ENCODE data around the gene NCKAP5.
"Not testable (repeated sequence)": the region's sequence is repeated elsewhere in the genome, so short reads cannot be mapped to it uniquely, and the experiment has no call there.

NCKAP5 gene

DNA sequence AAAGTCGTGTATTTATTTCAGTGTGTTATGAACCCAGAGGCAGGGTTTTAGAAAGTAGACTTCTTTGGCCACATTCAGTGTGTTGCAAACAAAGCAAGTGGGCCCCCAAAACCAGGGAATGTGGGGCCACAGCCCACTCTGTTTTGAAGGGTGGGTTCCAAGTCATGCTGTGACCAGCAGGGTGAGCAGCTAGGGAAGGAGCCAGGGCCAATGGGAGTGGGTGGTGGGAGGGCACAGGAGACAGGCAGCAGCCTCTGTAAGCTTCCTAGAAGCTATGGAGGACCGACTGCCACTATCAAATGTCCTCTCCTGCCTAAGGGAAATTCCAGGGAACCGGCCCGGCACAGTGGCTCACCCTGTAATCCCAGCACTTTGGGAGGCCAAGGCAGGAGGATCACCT lies 847.9 kb downstream of the NCKAP5 start:
- no peak for DNase-seq (ENCODE audit: low read depth, low spot score)

DNA sequence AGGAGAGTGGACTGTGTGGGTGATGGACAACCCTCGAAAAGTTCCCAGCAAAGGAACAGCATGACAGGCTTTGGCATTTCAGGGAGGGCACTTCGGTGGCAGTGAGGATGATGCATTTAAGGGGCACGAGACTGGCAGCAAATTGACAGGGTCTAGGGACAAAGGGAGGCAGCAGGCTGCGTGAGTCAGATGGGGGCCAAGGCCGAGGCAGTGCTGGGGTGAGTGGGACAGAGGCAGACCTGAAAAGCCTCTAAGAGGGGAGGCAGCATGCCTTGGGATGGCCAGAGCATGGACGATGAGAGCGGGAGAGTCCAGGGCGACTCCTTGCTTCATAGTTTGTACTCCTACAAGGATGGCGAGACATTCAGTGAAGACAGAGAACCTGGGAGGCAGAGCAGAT lies 848.8 kb downstream of the NCKAP5 start:
- no peak for DNase-seq (ENCODE audit: low read depth, low spot score)

DNA sequence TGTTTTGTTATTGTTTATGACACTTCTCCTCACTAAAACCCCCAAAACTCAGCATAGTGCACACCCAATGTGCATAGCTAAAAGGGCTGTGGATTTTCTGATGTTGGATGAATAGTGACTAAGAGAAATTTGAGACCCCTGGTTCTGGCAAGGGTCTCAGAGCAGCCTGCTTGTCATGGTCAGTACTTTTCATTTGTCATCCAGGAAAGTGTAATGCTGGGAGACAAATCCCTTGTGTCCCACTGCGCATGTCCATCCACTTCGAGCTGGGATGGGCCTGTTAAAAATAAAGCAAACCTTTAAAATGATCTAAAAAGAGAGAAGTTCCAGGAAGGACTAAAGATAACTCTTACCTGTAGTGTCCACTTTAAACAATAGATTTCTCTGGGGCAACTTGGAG lies 851.3 kb downstream of the NCKAP5 start:
- DNase-seq (ENCODE audit: low read depth, low spot score): no peak

DNA sequence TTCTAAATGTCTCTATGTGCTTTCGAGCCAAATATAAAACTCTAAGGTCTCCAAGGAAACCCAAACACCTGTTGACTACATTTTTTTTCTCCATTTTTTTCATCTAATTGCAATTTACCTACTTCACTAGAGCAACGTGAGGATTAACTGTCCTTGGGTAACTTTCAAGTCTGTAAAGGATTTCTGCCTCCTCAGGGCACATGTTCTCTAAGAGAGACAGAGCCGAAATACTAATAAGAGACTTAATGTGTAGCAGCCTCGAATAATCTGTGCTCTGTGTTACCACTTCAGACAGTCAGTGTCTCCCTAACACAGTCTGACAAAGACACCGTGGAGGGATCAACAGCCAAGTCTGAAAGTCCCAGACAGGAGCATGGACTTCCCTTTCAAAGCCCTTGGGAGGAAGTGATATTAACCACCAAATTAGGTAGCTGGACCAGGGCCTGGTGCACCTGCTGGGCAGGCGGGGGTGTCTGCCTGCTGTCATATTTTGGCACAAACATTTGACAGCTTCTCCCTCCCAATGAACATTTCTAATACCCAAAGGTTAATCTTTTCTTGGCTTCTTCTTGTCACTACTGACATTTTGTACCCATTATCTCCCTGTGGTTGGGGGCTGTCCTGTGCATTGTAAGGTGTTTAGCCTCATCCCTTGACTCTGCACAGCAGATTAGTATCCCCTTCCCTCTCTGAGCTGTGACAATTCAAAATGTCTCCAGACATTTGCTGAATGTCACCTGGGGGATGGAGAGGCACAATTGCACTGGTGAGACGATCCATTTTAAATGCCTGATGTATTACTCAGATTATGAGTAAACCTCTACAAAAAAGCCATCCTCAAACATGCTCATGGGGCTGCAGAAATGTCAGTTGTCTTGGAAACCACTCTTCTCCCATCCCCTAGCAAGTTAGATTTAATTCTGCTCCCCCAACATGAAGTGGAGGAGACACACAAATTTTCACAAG lies 852.6 kb downstream of the NCKAP5 start:
- no peak for DNase-seq (ENCODE audit: low read depth, low spot score)

DNA sequence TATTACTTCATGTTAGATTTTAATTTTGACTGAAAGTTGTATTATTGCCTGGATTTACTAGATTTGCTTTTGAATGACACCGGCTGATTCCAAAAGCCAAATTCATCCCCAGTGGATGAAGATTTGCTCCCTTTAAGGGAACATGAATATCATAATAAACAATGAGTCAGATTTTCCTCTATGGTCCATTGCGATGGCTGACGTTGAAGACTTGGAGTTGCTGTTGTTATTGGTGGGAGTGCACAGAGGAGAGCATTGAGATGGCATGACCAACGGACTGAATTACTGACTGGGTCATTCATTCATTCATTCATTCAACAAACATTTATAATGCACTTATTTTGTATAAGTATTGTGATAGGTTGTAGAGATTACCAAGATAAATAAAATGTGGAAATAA lies 864.9 kb downstream of the NCKAP5 start:
- DNase-seq (ENCODE audit: low read depth, low spot score): no peak

DNA sequence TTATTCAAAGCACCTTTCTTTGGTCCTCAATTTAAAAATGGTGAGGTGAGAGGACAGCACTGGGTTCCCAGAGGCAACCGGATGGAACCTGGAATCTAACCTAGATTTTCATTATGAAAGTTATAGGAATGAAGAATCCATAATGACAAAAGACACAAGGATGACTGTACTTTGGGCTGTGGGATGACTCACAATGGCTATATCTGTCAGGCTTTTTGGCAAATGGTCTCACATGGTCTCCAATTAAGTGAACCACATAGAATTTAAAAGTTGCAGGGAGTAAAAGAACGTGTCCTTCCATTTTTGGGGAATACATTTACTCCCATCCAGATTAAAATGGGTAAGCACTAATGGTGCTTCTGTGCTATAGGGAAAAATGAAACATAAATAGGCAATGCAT lies 866.5 kb downstream of the NCKAP5 start:
- no peak for DNase-seq (ENCODE audit: low read depth, low spot score)

DNA sequence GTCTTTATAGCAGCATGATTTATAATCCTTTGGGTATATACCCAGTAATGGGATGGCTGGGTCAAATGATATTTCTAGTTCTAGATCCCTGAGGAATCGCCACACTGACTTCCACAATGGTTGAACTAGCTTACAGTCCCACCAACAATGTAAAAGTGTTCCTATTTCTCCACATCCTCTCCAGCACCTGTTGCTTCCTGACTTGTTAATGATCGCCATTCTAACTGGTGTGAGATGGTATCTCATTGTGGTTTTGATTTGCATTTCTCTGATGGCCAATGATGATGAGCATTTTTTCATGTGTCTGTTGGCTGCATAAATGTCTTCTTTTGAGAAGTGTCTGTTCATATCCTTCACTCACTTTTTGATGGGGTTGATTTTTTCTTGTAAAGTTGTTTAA lies 868.5 kb downstream of the NCKAP5 start:
- not testable (repeated sequence) for DNase-seq (ENCODE audit: low read depth, low spot score)

DNA sequence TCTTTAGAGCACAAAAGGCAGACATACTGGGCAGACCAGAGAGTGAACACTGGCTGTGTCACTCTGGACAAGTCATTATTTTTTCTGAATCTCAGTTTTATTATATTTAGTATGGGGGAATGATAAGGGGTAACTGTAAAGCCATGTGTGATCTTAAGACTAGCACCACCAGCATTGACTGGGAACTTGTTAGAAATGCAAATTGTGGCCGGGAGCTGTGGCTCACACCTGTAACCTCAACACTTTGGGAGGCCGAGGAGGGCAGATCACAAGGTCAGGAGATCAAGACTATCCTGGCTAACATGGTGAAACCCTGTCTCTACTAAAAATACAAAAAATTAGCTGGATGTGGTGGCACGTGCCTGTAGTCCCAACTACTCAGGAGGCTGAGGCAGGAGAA lies 869.9 kb downstream of the NCKAP5 start:
- not testable (repeated sequence) for DNase-seq (ENCODE audit: low read depth, low spot score)

DNA sequence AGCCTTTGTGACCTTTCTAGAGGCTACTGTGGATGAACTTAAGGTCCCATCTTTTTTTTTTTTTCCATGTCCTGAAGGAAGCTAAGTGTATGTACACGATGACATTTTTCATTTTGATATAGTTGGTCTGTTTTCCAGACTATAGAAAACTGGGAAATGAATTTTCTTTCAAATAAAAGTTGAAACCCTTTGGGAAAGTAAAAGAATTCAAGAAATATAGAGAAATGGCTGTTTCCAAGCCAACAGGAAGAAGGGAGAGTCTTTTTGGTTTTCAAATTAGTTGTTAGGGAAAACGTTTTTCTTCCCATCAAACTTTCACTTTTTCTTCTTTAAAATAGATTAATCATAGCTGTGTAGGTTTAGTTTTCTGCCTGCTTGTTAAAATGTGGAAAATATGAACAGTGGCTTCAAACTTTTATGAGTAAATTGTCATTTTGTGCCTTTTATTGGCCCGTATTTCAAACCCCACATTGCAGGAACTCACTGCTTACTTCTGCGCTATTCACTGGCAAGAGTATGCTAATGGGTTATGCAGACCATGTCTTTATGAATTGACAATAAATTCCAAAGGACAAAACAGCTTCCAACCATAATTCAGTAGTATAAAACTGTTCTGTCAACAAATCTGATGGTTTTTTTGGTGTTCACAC lies 870.6 kb downstream of the NCKAP5 start:
- no peak for DNase-seq (ENCODE audit: low read depth, low spot score)

DNA sequence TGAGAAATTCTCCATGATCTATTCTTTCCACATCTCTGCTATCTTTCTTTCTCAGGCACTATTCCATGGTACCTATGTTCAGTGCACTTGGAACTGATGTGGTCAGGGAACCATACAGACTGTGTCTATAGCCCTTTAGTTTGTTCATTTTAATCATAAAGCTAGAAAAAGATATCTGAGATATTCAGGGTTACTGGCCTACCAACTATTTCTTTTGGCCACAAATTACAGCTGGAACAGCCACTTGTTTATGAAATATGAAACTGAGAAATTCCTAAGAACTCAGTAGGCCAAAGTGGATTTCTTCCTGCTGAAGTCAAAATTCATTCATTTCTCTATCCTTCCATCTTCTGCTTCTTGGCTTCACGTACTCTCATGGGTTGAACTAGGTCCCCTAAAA lies 875.4 kb downstream of the NCKAP5 start:
- no peak for DNase-seq (ENCODE audit: low read depth, low spot score)

DNA sequence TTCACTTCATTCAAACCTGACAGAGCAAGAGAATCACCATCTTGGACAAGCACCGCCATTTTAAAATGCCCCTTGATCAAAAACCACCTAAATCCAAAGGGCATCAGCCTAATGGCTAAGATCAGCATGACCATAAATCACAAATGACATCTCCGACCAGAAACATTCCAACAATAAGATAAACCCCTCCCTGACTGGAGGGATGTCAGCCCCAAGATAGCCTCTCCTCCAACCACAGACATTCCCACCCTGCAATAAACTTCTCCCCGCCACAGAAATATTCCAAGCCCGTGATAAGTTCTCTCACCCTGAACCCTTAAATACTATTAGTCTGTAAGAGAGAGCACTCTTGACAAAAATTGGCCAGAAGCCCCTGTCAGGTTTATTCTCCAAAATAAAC lies 876.7 kb downstream of the NCKAP5 start:
- DNase-seq (ENCODE audit: low read depth, low spot score): no peak

DNA sequence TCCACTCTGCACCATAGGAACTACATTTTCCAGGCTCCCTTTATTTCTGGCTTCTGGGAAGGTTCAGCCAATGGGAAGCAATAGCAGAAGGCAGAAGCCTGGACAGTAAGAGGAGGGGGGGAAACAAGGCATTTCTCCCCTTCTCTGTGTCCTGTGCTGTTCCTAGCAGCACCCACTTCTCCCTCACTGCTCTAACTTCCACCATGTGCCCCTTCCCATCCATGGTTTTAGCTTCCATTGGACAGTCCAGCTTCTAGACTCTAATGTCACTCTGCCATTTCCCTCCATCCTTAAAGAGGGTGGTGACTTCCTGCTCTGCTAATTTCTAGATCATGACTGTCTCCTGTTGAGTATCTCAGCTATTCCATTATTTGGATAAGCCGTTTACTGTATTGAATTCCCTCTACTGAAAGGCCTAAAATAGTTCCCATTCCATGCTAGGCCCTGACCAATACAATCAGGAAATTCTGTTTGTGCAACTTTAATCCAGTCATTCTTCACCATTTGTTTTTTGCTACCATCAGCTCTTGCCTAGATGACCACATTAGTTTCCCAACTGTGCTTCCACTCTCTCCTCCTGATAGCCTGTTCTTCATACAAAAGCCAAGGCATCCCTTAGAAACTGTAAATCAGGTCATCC lies 877.5 kb downstream of the NCKAP5 start:
- DNase-seq (ENCODE audit: low read depth, low spot score): no peak

DNA sequence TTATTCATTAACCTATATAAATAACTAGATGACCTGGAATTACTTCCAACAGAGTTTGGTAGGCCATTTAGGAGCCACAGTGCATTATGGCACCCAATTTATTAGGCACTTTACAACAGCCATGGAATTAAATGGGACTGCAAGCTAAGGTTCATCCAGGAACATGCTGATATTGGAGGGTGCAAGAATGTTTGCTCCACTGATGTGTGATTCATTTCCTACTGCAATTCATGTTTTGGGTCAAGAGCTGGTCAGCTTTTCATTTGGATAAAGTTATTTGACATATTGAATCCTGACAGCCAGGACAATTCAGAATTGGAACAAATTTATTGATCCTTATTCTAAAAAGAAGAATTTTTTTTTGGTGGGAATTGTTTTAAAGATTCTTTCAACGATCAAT lies 886.5 kb downstream of the NCKAP5 start:
- DNase-seq (ENCODE audit: low read depth, low spot score): no peak

DNA sequence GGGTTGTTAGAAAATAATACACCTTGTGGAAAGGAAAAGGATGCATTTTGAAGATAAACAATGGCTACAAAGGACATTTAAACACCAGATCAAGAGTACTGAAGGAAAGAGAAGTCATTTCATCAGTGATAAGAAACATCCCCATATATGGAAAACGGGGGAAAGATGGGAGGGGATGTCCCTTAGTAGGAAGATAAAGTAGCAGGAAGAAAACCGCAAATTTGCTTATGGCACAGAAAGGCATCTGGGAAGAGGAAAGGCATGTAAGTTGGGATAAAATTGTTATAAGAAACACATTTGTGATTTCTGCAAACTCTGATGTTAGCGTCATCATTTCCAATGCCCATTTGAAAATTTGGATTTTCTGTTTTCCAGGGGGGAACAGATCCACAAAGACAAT lies 887.7 kb downstream of the NCKAP5 start:
- DNase-seq (ENCODE audit: low read depth, low spot score): no peak

DNA sequence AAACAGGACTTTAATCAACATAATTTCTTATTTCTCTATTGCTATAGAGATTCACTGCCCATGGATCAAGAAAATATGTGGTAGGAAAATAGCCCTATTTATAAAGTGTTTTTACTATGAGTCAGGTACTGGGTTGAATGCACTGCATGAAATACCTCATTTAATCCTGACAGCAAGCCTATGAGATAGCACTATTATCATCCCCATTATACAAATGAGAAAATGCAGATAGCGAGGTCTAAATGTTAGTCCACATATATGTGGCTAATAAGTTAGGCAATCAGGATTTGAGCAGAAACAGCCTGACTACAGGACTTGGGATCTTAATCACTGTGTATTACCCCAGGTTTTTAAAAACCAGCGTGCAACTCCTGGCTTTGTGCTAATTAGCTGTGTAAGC lies 889.8 kb downstream of the NCKAP5 start:
- DNase-seq (ENCODE audit: low read depth, low spot score): no peak

DNA sequence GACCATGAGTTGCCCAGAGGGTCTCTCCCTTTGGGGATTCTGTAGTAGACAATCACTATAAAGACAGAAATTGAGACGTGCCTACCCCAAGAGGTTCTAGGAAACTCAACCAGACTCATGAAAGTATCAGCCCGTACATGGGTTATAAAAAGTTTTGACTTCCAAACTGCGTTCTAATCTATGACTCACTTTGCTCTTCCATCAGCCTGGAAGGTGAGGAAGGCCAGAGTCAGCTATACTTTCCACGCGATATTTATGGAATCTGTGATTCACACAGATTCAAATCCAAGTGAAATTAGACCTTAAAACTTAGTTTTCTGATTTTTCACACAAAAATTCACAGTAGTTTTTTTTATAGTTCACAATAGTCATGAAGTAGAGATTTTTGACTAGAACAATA lies 890.6 kb downstream of the NCKAP5 start:
- no peak for DNase-seq (ENCODE audit: low read depth, low spot score)

DNA sequence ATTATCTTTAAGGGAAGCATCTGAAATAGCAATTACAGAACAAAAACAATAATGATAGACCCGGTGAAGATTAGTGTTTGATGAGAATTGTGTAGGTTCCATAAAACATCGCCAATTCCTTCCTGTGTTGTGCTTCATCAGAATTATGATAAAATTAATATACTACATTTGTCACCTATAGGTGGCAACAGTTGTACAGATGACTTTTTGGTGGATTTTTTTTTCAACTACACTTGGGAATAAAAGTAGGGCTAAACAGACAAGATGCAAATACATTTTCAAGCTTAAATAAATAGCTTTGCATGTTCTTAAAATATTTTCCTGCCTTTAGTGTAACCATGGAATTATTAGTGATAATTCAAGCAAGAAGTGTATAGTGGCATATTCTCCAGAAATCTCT lies 891.3 kb downstream of the NCKAP5 start:
- DNase-seq (ENCODE audit: low read depth, low spot score): no peak

DNA sequence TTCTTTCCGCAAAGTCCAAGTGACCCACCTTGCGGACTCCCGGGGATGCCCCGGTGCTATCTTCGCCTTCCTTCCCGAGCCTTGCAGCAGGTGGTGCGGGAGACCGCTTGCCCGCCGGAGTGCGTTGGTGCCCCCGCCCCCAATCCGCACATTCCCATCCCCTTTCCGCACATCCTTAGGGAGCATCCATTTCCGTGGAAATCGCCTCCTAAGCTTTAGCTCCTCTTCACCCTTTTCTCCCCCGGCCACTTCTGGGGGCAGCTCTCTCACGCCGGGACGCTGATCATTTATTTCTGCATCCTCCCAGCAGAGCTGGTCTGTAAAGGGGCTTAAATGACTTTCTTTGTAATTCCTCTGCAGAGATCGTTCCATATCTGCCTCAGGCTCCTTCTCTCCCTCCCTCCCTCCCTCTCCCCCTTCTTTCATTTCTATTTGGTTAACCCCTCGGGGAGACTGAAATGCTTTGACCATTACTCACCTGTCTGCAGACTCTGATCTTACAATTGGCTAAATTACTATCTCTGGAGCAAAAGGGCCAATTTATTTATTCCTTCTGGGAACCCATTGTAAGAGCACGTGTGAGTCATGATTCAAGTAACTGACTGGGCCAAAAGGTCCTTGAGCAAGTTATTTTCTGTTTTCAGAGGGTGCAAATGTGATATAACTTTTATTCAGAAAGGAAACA lies 897.0 kb downstream of the NCKAP5 start:
- no peak for DNase-seq (ENCODE audit: low read depth, low spot score)

DNA sequence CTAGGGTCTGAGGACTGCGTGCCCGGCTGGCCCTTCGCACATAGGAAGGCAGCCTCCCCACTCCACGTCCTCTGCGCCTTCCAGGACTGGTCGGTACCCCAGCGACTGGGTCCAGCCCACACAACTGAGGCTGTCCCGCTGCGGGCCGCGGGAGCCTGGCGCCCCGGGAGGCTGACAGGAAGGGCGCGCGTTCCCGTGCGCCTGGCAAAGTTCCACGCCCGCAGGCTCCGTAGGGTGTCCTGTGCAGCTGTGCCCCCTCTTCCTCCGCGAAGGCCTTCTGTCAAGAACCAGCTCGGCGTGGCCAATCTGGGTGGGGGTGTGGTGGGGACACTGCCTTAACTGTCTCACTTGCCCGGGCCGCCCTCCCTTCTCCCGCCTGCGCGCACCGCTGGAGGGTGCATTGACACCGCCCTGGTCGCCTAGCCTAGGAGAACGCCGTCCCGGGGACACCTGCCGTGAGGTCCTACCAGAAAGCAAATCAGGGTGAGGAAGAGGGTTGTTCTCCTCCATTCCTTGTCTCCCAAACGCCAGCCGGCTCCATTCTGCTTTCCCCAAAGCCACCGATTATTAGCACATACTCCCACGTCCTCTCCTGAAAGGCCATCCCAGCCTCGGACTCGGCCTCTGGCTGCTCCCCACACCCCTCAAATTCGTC lies 897.6 kb downstream of the NCKAP5 start:
- DNase-seq (ENCODE audit: low read depth, low spot score): no peak

DNA sequence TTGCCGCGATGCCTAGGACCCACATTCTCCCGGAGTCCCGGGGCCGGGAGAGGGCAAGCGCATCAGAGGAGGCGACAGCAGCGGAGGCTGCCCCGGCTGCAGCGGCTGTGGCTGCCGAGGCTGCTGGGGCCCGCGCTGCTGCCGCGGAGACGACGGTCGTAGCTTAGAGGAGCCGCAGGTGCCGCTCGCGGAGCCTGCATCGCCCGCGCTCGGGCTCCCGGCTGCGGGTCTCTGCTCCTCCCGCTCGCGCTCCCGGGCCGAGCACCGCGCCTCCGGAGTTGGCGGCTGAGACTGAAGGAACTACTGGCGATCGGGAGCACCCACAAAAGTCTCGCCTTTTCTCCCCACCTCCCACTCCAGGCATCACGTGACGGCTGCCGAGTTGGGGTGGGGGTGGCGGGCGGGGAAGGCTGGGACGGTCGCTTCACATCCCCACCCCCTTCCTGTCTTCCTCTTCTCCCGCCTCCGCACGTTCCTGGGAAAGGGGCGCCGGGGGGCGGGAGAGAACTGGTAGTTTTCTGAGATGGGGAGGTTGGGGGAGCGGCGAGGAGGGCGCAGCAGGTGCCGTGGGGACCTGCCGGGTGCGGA lies 898.3 kb downstream of the NCKAP5 start, which contains the start of gene LYPD1:
Gene LYPD1, minus strand, starts transcription at position 298 of the 588 bp plus-strand sequence. Its CDS starts 273 bp downstream, at position 25.
- no peak for DNase-seq (ENCODE audit: low read depth, low spot score)
